ENCODE data around the gene CLTCL1.
"Not testable (repeated sequence)": the region's sequence is repeated elsewhere in the genome, so short reads cannot be mapped to it uniquely, and the experiment has no call there.

Gene CLTCL1

GRCh38 chr22:19266547-19267086 is 24.9 kb downstream of the CLTCL1 start:
- TF ChIP-seq CTCF (IDR thresholded peaks at IDR 0.05; ENCODE audit: insufficient read depth, low read length, poor library complexity, severe bottlenecking): no peak
- H3K4me3 ChIP-seq (replicated peaks; ENCODE audit: low read depth, low read length): no peak overlapping the region
- no peak for DNase-seq (ENCODE audit: extremely low read depth, insufficient read length)
- H3K36me3 ChIP-seq (ENCODE audit: control insufficient read depth, insufficient read depth, low read length): no peaks in the 10 kb centered on the region
- no peaks in the 10 kb centered on the region for H3K27me3 ChIP-seq (replicated peaks; ENCODE audit: control insufficient read depth, insufficient read depth, low read length)

- Histone ChIP-seq H3K4me3 (replicated peaks; ENCODE audit: low read depth, low read length) (no peak overlapping the region), H3K36me3 (ENCODE audit: control insufficient read depth, insufficient read depth, low read length) (no peaks in the 10 kb centered on the region), H3K27me3 (replicated peaks; ENCODE audit: control insufficient read depth, insufficient read depth, low read length) (no peaks in the 10 kb centered on the region)
- no peak for DNase-seq (ENCODE audit: extremely low read depth, insufficient read length)
- TF ChIP-seq CTCF (IDR thresholded peaks at IDR 0.05; ENCODE audit: insufficient read depth, low read length, poor library complexity, severe bottlenecking): no peak
Observed at GRCh38 chr22:19265779-19266178, 25.7 kb downstream of the CLTCL1 start.

GRCh38 chr22:19260804-19261203 is 30.7 kb downstream of the CLTCL1 start:
- H3K27me3 ChIP-seq (replicated peaks; ENCODE audit: control insufficient read depth, insufficient read depth, low read length): no peaks in the 10 kb centered on the region
- no peaks in the 10 kb centered on the region for H3K36me3 ChIP-seq (ENCODE audit: control insufficient read depth, insufficient read depth, low read length)
- no peak for TF ChIP-seq CTCF (IDR thresholded peaks at IDR 0.05; ENCODE audit: insufficient read depth, low read length, poor library complexity, severe bottlenecking)
- DNase-seq (ENCODE audit: extremely low read depth, insufficient read length): no peak
- H3K4me3 ChIP-seq (replicated peaks; ENCODE audit: low read depth, low read length): no peak overlapping the region

GRCh38 chr22:19260194-19260593 is 31.3 kb downstream of the CLTCL1 start:
- TF ChIP-seq CTCF (IDR thresholded peaks at IDR 0.05; ENCODE audit: insufficient read depth, low read length, poor library complexity, severe bottlenecking): no peak
- no peaks in the 10 kb centered on the region for H3K36me3 ChIP-seq (ENCODE audit: control insufficient read depth, insufficient read depth, low read length)
- H3K27me3 ChIP-seq (replicated peaks; ENCODE audit: control insufficient read depth, insufficient read depth, low read length): no peaks in the 10 kb centered on the region
- no peak for DNase-seq (ENCODE audit: extremely low read depth, insufficient read length)
- no peak overlapping the region for H3K4me3 ChIP-seq (replicated peaks; ENCODE audit: low read depth, low read length)

- H3K27me3 ChIP-seq (replicated peaks; ENCODE audit: control insufficient read depth, insufficient read depth, low read length); DNase-seq (ENCODE audit: extremely low read depth, insufficient read length); H3K36me3 ChIP-seq (ENCODE audit: control insufficient read depth, insufficient read depth, low read length); H3K4me3 ChIP-seq (replicated peaks; ENCODE audit: low read depth, low read length): not testable (repeated sequence)
Observed at GRCh38 chr22:19258968-19259288, 32.6 kb downstream of the CLTCL1 start.

GRCh38 chr22:19258371-19258770 is 33.1 kb downstream of the CLTCL1 start:
- DNase-seq (ENCODE audit: extremely low read depth, insufficient read length): no peak
- Histone ChIP-seq H3K27me3 (replicated peaks; ENCODE audit: control insufficient read depth, insufficient read depth, low read length) (no peaks in the 10 kb centered on the region), H3K36me3 (ENCODE audit: control insufficient read depth, insufficient read depth, low read length) (no peaks in the 10 kb centered on the region), H3K4me3 (replicated peaks; ENCODE audit: low read depth, low read length) (no peak overlapping the region)
- no peak for TF ChIP-seq CTCF (IDR thresholded peaks at IDR 0.05; ENCODE audit: insufficient read depth, low read length, poor library complexity, severe bottlenecking)

- not testable (repeated sequence) for H3K36me3 ChIP-seq (ENCODE audit: control insufficient read depth, insufficient read depth, low read length); H3K27me3 ChIP-seq (replicated peaks; ENCODE audit: control insufficient read depth, insufficient read depth, low read length); DNase-seq (ENCODE audit: extremely low read depth, insufficient read length); H3K4me3 ChIP-seq (replicated peaks; ENCODE audit: low read depth, low read length)
Observed at GRCh38 chr22:19256362-19256761, 35.2 kb downstream of the CLTCL1 start.

Data from GM06990 (cell line).